Endothelial cell of hepatic sinusoid (primary cell): ENCODE results near the gene PIGW.

Source experiments
- in situ Hi-C: cut with HindIII; loops from 2 replicates; pipeline ENCODE4 v1.10.0; 2017; ENCODE audit warnings: low sequenced_read_pairs

The PIGW gene

DNA sequence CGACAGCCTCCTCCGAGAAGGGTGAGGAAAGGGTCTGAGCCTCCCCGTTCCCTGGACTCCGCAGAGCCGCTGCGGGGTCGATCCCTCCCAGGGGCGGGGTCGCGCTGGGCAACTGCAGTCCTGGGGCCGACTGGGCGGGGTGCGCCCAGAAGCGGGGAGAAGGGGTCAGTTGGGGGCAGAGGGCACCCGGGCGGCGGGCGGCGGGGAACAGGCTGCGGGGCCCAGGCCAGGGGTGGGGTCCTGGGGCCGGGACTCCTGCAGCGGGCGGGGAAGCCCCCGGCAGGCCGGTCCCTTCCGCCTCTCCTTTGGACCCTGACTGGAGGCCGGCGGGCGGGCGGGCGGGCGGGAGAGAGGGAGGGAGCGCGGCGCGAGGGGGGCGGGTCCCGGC lies 10.3 kb downstream of the PIGW start:
- in situ Hi-C loops = no loop called here

DNA sequence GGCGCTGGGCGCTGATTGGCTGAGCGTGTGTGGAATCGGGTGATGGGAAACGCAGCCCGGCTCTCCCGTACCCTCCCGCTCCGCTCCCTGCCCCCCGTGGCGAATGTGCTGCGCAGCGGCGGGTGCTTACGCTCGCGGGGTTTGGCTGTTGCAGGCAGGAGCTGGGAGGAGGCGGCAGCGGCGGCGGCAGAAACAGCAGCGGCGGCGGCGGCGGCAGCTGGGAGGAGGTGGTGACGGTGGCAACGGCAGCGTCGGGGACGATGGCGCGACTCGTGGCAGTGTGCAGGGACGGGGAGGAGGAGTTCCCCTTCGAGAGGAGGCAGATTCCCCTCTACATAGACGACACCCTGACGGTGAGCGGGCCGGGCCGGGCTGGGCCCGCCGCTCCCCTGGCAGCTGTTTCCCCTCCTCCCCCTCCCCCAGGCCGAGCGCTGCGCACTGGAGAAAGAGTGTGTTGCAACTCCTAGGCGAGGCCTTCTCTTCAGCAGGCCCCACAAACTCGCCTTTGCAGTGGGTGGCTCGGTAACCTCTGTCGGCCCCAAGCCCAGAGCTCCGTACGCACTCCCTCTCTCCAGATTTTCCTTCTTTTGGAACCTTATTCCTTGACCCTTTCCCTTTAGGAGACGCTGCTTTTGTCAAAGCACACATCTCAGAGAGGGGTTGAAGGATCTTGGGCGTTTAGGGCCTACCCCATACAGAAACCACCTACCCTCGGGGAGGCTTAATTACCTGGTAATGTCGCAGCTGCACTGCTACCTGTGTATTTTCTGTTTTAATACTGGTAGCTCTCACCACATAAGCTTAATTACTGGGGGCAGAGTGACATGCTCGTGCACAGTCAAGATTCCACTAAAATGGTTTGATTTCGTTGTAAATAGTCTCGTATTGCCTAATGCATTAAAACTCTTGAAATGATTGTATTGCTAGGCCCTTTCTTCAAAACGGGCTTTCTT lies 11.0 kb downstream of the PIGW start:
- in situ Hi-C loops = no loop called here

DNA sequence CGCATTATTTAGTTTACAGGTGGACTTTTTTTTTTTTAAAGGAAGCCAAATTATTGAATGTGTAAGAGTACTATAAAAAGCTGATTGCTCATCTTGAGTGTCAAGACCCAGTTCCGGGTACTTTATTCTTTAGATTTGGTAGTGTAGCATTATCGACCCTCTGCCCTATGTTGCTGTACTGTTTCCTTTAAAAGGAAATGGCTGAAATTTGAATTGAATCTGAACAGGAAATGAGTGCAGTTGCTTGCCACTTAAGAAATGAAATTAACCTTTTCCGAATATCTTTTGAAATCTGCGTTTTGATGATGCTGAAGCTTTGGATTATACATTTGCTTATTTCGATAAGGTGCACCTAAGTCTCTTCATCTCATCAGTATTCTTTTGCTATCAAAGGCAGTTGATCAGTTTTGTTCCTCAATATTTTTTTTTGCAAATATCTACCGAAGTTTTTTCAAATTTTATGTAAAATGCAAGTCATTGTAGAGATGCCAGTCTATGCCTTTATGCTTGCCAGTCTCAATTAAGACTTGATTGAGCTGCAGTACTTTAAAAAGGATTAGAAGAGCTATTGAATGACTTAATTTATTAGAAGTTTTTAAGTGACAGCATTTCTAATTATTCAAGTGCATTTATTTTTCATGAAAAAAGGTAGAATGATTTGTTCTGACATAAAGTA lies 11.8 kb downstream of the PIGW start:
- in situ Hi-C loops = no loop called here

DNA sequence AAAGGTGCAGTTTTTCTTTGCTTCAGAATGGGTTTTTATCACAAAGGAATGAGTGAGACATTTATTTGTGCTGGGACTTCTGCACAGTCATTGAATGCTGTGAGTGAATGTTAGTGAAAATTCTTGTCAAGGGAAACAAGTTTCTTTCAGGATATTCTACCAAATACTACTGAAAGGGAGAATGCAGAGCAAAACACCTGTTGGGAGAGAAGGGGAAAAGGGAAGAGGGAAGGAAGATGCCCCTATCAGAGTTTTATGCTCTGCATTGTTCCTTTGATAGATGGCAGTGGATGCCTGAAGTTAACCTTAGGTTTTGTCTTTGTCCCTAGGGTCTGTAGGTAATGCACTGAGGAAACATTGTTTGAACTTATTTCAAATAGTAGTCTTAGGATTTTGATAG lies 13.0 kb downstream of the PIGW start:
- in situ Hi-C loops = no loop called here

DNA sequence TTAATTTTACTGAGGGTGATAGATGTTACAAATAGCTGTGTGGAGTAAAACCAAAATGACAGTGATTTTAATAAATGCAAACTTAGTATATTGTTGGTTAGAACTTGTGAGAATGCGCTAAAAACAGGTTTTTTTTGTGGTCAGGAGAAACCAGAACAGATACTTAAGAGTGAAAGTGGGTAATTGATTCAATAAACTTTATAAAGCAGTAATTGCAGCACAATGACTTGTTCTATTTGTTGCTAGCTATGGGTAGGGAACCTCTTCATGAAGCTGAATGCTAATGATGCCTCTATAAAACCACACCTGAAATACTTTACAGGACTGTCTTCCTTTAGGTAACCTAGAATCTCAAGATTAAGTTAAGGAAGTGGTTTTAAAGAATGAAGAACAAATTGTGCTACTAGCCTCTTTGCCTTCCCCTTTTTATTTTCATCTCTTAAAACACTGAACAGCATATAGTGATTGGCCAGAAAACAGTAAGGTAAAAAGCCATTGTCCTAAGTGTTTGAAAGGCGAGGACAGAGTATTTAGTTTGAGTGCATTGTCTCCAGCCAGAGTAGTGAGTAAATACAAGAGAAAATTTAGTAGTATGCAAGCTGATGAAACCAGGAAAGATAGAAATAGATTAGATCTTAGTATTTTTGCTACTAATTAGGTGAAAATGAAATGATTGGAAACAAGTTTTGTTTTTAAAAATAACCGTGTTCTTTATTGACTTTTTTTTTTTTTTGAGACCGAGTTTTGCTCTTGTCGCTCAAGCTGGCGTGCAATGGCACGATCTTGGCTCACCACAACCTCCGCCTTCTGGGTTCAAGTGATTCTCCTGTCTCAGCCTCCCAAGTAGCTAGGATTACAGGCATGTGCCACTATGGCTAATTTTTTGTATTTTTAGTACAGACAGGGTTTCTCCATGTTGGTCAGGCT lies 16.0 kb downstream of the PIGW start:
- in situ Hi-C loops = no loop called here

DNA sequence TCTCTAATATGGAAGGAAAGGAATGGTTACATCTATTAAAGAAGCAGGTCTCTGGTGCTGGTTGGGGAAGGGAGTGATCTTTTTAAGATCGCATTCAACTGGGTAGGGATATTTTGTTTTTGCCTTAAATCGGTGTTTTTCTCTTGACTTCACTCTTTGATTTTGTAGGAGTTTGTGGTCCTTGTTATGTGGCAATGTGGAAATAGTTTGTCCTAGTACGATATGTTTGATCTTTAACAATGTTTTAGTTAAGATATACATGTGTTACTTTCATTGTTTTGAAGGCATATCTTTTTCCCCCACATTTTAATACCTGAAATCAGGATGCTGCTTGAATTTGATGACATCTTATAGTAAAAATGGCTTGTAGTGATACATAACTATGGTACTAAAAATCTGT lies 18.7 kb downstream of the PIGW start:
- in situ Hi-C loops = no loop called here

DNA sequence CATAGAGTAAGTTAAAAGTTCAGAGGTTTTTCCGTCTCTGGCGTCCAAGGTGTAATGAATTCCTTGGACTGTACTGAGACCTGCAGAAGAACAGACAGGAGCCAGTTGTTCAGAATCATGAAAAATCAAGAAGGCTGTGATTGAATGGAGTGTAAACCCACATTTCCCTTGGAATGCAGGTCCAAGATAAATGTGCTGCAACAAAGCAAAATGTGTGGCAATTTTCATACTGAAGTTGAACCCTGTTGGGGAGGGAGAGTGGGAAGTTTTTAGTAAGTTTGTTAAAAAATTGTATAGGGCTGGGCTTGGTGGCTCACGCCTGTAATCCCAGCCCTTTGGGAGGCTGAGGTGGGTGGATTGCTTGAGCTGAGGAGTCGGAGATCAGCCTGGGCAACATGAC lies 31.3 kb downstream of the PIGW start:
- in situ Hi-C loops = no loop called here

DNA sequence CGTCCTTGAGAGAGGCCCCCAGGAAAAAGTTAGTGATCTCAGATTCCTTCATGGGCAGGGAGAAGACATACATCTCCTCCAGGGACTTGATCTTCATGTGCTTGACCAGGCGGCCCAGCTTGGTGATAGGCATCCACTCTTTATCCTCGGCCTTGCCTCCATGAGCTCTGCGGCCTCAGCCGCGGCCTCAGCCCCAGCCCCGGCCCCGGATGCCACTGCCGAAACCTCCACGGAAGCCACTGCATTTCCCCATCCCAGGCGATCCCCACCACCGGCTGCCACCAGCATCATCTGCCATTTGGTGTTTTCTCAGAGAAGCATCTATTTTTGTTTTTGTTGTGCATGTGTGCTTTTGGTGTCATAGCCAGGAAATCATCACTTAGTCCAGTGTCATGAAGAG lies 40.2 kb downstream of the PIGW start:
- in situ Hi-C loops = no loop called here

DNA sequence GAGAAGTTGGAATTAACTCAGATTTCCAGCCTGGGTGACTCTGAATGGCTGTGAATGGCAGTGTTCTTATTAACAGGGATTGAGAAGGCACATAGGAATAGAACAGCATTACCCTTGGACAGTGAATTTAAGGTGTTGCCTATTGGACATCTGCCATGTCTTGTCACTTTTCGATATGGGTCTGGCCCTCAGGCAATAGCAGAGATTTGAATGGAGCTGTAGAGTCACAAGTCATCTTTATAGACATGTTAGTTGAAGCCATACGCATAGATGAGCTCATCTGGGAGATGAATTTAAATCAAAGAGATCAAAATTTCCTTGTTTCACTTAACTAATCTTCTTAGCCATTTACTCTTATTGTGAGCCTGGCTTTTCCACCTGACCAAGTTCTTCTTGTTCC lies 42.0 kb downstream of the PIGW start:
- in situ Hi-C loops = no loop called here

DNA sequence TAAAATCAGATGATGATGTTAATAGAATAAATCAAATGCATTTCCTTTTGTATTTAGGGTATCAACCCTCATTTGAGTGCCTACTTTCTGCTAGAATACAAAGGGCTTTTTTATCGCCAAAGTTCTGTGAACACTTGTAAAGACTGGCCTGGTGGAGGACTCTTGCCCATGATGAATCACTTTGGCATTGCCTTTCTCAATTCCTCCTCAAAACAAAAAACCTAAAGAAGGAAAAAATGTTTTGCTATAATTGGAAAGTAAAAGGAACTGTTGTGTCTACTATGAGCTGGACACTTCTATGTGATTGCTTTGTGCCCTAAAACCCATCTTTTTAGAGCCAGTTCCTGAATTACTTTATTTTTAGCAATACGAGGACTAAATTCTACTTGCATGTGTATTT lies 43.9 kb downstream of the PIGW start:
- in situ Hi-C loops = no loop called here

DNA sequence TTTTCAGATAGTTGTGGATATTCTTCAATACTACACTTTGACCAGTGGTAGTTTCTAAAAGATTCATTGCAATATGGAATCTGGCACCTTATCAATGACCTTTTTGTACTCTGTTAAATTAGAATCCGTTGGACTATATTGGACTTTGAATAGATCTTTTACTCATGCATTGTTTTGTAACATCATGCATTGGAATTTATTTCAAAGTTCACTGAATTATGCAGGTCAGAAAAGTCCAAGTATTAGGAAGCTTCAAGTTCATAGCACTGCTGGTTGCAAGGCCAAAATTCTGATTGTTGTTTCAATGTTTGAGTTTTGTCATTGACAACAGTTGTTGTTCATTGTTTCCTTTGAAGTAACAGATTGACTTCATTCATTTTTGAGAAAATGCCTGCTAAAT lies 49.0 kb downstream of the PIGW start:
- in situ Hi-C loops = no loop called here

DNA sequence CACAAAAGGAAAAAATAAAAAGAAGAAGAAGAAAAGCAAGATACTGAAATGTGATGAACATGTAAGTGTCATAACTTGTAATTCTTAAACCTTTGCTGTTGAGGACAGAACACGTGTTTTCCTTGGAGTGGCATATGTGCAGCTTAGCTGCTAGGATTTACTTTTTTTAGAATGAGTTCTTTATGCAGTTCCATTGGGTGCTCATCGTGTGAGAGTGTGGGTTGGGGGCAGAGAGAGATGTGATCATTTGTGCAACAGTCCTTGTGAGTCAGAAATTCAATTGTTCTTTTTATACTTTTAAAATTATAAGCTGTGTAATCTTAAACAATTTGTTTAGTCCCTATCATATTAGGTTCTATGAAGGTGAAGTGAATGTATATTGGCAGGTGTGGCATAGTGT lies 51.4 kb downstream of the PIGW start:
- in situ Hi-C loops = no loop called here
